ENCODE results near the gene SBK2.

- TF ChIP-seq ZC3H11A (IDR thresholded peaks at IDR 0.05; ENCODE audit: low read depth, low read length): no peak
- TF ChIP-seq SREBF2 (CRISPR knock-in tag; IDR thresholded peaks at IDR 0.05): no peak
- TF ChIP-seq ZSCAN32 (CRISPR knock-in tag; IDR thresholded peaks at IDR 0.05): no peak
- no peak for TF ChIP-seq ZNF3 (CRISPR knock-in tag; IDR thresholded peaks at IDR 0.05)
- no peak for TF ChIP-seq SMC3 (conservative IDR thresholded peaks at IDR 0.05; ENCODE audit: insufficient read depth, low read depth, low read length)
Observed at GRCh38 chr19:55585658-55586339, 48.9 kb upstream of the SBK2 start.
